BE2C (cell line): ENCODE measurements around the gene ITPRIPL1.

Source experiments
- DNase-seq: peaks from one replicate; pipeline ENCODE4 v3.0.0-alpha.2; 2020
- H3K27me3 ChIP-seq: fragments of 250-450 bp; sonication (Bioruptor Pico); 2 replicates; pipeline ENCODE4 v1.5.1; 2020; ENCODE audit warnings: mild to moderate bottlenecking
- H3K36me3 ChIP-seq: fragments of 250-450 bp; sonication (Bioruptor Pico); 2 replicates; pipeline ENCODE4 v1.5.1; 2020; ENCODE audit warnings: mild to moderate bottlenecking
- H3K4me1 ChIP-seq: fragments of 250-450 bp; sonication (Bioruptor Pico); 2 replicates; pipeline ENCODE4 v1.5.1; 2020
- H3K4me3 ChIP-seq: 2 replicates; pipeline ENCODE4 v1.5.1; 2011; ENCODE audit warnings: low read depth, low read length
- H3K9me3 ChIP-seq: fragments of 250-450 bp; sonication (Bioruptor Pico); 2 replicates; pipeline ENCODE4 v1.5.1; 2020
- CTCF ChIP-seq: IDR thresholded peaks from 2 replicates; pipeline ENCODE4 v1.5.1; 2012; ENCODE audit warnings: mild to moderate bottlenecking, low read depth, low read length

Gene ITPRIPL1

GRCh38 chr2:96345868-96346462, 20.8 kb downstream of the ITPRIPL1 start:
- DNase-seq = no peak
- no peak for TF ChIP-seq CTCF
- Histone ChIP-seq H3K4me1 (no peaks in the 10 kb centered on the region), H3K27me3 (no peaks in the 10 kb centered on the region), H3K36me3 (peaks cover 18% of the 10 kb centered on the region), H3K4me3 (no peak overlapping the region), H3K9me3 (no peaks in the 10 kb centered on the region)

GRCh38 chr2:96347395-96347794, 22.3 kb downstream of the ITPRIPL1 start:
- Histone ChIP-seq H3K36me3 (peaks cover 14% of the 10 kb centered on the region), H3K27me3 (no peaks in the 10 kb centered on the region), H3K4me1 (no peaks in the 10 kb centered on the region), H3K9me3 (no peaks in the 10 kb centered on the region), H3K4me3 (no peak overlapping the region)
- no peak for TF ChIP-seq CTCF
- DNase-seq = no peak

- no peak for TF ChIP-seq CTCF
- H3K4me1 ChIP-seq = peaks cover 6% of the 10 kb centered on the region
- H3K4me3 ChIP-seq = no peak overlapping the region
- DNase-seq = peak; percentile 80
- no peaks in the 10 kb centered on the region for H3K9me3 ChIP-seq
- peaks cover 17% of the 10 kb centered on the region for H3K36me3 ChIP-seq
- H3K27me3 ChIP-seq = no peaks in the 10 kb centered on the region
These were observed 28.0 kb downstream of the ITPRIPL1 start for GRCh38 chr2:96353032-96353561.

- H3K27me3 ChIP-seq = no peaks in the 10 kb centered on the region
- no peaks in the 10 kb centered on the region for H3K9me3 ChIP-seq
- peaks cover 17% of the 10 kb centered on the region for H3K36me3 ChIP-seq
- H3K4me3 ChIP-seq = no peak overlapping the region
- no peak for DNase-seq
- peaks cover 6% of the 10 kb centered on the region for H3K4me1 ChIP-seq
- TF ChIP-seq CTCF = no peak
These were observed 28.5 kb downstream of the ITPRIPL1 start for GRCh38 chr2:96353606-96354101.

- Histone ChIP-seq H3K36me3 (peaks cover 25% of the 10 kb centered on the region), H3K4me3 (no peak overlapping the region), H3K9me3 (no peaks in the 10 kb centered on the region), H3K4me1 (peaks cover 6% of the 10 kb centered on the region), H3K27me3 (no peaks in the 10 kb centered on the region)
- no peak for TF ChIP-seq CTCF
- no peak for DNase-seq
These were observed 29.4 kb downstream of the ITPRIPL1 start for GRCh38 chr2:96354492-96354891.

- TF ChIP-seq CTCF = no peak
- no peak for DNase-seq
- Histone ChIP-seq H3K4me3 (no peak overlapping the region), H3K4me1 (peaks cover 6% of the 10 kb centered on the region), H3K36me3 (peaks cover 30% of the 10 kb centered on the region), H3K9me3 (no peaks in the 10 kb centered on the region), H3K27me3 (no peaks in the 10 kb centered on the region)
These were observed 31.8 kb downstream of the ITPRIPL1 start for GRCh38 chr2:96356889-96357288.
